CD8-positive, alpha-beta memory T cell (primary cell): ENCODE measurements around the gene AFAP1L1. TPM values are rescaled to one million over a fixed set of nuclear protein-coding genes. Genes with fewer than 3 reads are reported as not detected.
"Not testable (repeated sequence)": the region's sequence is repeated elsewhere in the genome, so short reads cannot be mapped to it uniquely, and the experiment has no call there.

ENCODE experiments used
- CTCF ChIA-PET: fragments of 350-600 bp; sonication (Branson Sonifier 250); formaldehyde crosslinking; loops from one replicate; lab custom pipeline; 2021; ENCODE audit warnings: antibody characterized with exemption; lab: Charles Lee
- POLR2A ChIA-PET: fragments of 350-600 bp; sonication (Branson Sonifier 250); formaldehyde crosslinking; loops from one replicate; lab custom pipeline; 2021; ENCODE audit warnings: antibody characterized with exemption; lab: Charles Lee
- DNase-seq, 5 donors: peaks; one replicate each; pipeline versions ENCODE4 v3.0.0 to v3.0.0-alpha.2; 2020 to 2022; ENCODE audit warnings: mixed read lengths in 1 of 5
- H3K27ac ChIP-seq: one replicate; pipeline ENCODE4 v1.7.0; 2013; ENCODE audit warnings: low read depth, mild to moderate bottlenecking, low read length, moderate library complexity
- H3K27me3 ChIP-seq: 2 replicates; pipeline ENCODE4 v1.7.0; 2013; ENCODE audit warnings: low read length, mild to moderate bottlenecking; ENCODE audit not compliant: insufficient read depth, poor library complexity, severe bottlenecking
- H3K36me3 ChIP-seq: 2 replicates; pipeline ENCODE4 v1.7.0; 2013; ENCODE audit warnings: mild to moderate bottlenecking, low read length, moderate library complexity; ENCODE audit not compliant: insufficient read depth
- H3K4me1 ChIP-seq: 2 replicates; pipeline ENCODE4 v1.7.0; 2013; ENCODE audit warnings: mild to moderate bottlenecking, low read length, moderate library complexity; ENCODE audit not compliant: insufficient read depth
- H3K4me3 ChIP-seq: 2 replicates; pipeline ENCODE4 v1.7.0; 2013; ENCODE audit warnings: mild to moderate bottlenecking, low read length
- H3K9me3 ChIP-seq: 2 replicates; pipeline ENCODE4 v1.7.0; 2013; ENCODE audit warnings: mild to moderate bottlenecking, low read length
- H3K27ac Mint-ChIP-seq, 8 donors: one replicate each; pipeline ENCODE4 v1.8.0; 2020 to 2021; ENCODE audit warnings: mixed read lengths in 8 of 8, mild to moderate bottlenecking in 6 of 8, inconsistent platforms in 3 of 8, moderate library complexity in 3 of 8
- H3K27me3 Mint-ChIP-seq, 2 donors: one replicate each; pipeline ENCODE4 v1.8.0; 2020 to 2021; ENCODE audit warnings: mixed read lengths in 2 of 2, mild to moderate bottlenecking in 1 of 2, moderate library complexity in 1 of 2
- H3K36me3 Mint-ChIP-seq, 3 donors: one replicate each; pipeline ENCODE4 v1.8.0; 2020 to 2021; ENCODE audit warnings: mixed read lengths in 3 of 3, inconsistent platforms in 1 of 3, mild to moderate bottlenecking in 1 of 3
- H3K4me1 Mint-ChIP-seq, 3 donors: one replicate each; pipeline ENCODE4 v1.8.0; 2020 to 2021; ENCODE audit warnings: mixed read lengths in 3 of 3, inconsistent platforms in 1 of 3, mild to moderate bottlenecking in 1 of 3
- H3K4me3 Mint-ChIP-seq, 7 donors: one replicate each; pipeline ENCODE4 v1.8.0; 2020 to 2021; ENCODE audit warnings: mixed read lengths in 7 of 7, mild to moderate bottlenecking in 6 of 7, moderate library complexity in 4 of 7, inconsistent platforms in 2 of 7
- H3K9me3 Mint-ChIP-seq, 5 donors: one replicate each; pipeline ENCODE4 v1.8.0; 2020 to 2022; ENCODE audit warnings: mixed read lengths in 5 of 5, mild to moderate bottlenecking in 3 of 5, moderate library complexity in 2 of 5, inconsistent platforms in 1 of 5
- polyA plus RNA-seq: library from polyadenylated mRNA; unstranded; fragments of 300-500 nt; fragmentation: Illumina TruSeq; gene quantifications from one replicate; pipeline ENCODE4 v1.2.3, GENCODE V29; 2021
- total RNA-seq, 2 experiments: library from RNA; stranded (reverse); gene quantifications; one replicate each; pipeline ENCODE4 v1.2.3, GENCODE V29; 2021

AFAP1L1 gene
- total and polyA plus RNA-seq, 3 experiments from 2014 or later, result 0.18 TPM; not detected in 2

DNA sequence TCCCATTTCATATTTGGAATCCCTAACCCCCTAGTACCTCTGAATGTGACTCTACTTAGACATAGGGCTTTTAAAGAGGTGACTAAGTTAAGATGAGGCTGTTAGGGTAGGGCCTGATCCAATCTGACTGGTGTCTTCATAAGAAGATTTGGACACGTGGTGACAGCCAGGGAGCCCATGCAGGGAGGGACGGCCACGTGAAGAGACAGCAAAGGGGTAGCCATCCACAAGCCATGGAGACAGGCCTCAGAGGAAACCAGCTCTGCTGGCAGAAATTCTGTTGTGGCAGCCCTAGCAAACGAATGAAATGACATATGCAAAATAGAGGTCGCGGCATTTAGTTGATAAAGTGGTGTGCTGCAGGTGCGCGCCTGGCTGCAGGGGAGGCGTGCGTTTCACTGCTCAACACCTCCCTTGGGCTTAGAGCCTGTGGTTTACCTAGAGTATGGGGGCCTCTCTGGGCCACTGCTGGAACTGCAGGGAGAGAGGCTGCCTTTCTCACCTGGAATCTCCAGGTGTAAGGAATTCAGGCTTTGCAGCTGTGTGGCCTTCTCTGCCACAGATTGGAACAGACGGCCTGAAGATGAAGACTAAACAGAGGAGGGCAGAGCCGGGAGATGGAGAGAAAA is 7.1 kb upstream of the AFAP1L1 start:
- H3K4me1 ChIP-seq, result no peaks in the 10 kb centered on the region
- H3K36me3 Mint-ChIP-seq, result peaks cover 0 to 9% (median 0%) of the 10 kb centered on the region in 3 donors
- POLR2A ChIA-PET, result no interaction called here

DNA sequence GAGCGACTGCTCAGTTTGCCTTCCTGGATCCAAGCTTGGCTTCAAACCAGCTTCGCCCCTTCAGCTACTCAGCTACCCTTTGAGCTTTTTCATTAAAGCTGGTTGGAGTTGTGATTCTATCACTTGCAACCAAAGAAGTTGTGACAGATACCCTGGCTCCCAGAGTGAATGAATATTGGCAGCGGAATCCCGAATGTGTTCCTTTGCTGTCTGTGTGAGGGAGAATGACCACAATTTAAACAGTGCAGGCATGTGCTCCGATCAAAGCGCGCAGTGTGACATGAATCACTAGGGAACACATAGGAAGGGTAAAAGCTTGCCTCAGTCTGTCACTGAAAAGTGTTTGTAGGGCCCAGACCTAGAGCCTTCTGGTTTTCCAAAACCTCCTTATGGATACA is 6.6 kb upstream of the AFAP1L1 start:
- H3K9me3 Mint-ChIP-seq, result peaks cover 0 to 23% (median 13%) of the 10 kb centered on the region in 5 donors
- H3K4me1 Mint-ChIP-seq, result peaks cover 0 to 8% (median 6%) of the 10 kb centered on the region in 3 donors
- no peak for DNase-seq
- Histone ChIP-seq H3K4me1 (no peaks in the 10 kb centered on the region), H3K27me3 (no peaks in the 10 kb centered on the region), H3K36me3 (no peaks in the 10 kb centered on the region), H3K9me3 (peaks cover 5% of the 10 kb centered on the region), H3K27ac (no peak overlapping the region), H3K4me3 (no peak overlapping the region)
- H3K4me3 Mint-ChIP-seq, result no peak overlapping the region
- no peak overlapping the region for H3K27ac Mint-ChIP-seq
- POLR2A ChIA-PET, result no interaction called here
- H3K27me3 Mint-ChIP-seq, result peaks cover 30 to 33% of the 10 kb centered on the region in 2 donors
- CTCF ChIA-PET, result interaction anchor here (0.7 to 5.3 kb wide), 15 partner anchors 11 to 133 kb away, joined by 3 to 50 read pairs (median 4); partner anchors contain the start of gene ABLIM3
- peaks cover 0 to 9% (median 0%) of the 10 kb centered on the region in 3 donors for H3K36me3 Mint-ChIP-seq

More for the DNA sequence above, 7.1 kb upstream of the AFAP1L1 start:
- Mint-ChIP-seq H3K9me3 (peaks cover 0 to 23% (median 13%) of the 10 kb centered on the region in 5 donors), H3K27ac (no peak overlapping the region), H3K4me3 (peak overlapping the region in 2 of 7 donors; percentile 45 to 57), H3K4me1 (peaks cover 0 to 8% (median 6%) of the 10 kb centered on the region in 3 donors), H3K27me3 (peaks cover 27 to 34% of the 10 kb centered on the region in 2 donors)
- Histone ChIP-seq H3K4me3 (no peak overlapping the region), H3K27me3 (no peaks in the 10 kb centered on the region), H3K9me3 (peaks cover 5% of the 10 kb centered on the region), H3K27ac (no peak overlapping the region), H3K36me3 (no peaks in the 10 kb centered on the region)
- CTCF ChIA-PET, result interaction anchor here (0.7 to 5.3 kb wide), 15 partner anchors 10 to 133 kb away, joined by 3 to 50 read pairs (median 4); partner anchors contain the start of gene ABLIM3
- DNase-seq, result peak; percentile 19 to 70 (median 49)

DNA sequence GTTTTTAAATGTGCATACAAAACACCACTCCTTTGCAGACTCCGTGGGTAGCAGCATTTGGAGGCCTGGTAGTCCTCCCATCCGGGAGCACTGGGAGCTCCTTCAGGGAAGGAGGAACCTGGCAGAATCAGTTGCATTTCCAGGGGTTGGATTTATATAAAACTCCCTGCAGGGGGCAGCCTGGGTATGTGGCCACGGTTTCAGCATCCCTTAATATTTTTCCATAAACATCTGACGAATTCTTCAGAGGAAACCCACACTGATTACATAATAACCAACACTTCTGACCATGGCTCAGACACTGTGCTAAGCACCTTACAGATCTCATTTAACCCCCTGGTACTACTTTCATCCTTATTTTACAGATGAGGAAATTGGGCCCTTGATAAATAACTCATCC is 6.1 kb upstream of the AFAP1L1 start:
- Mint-ChIP-seq H3K4me1 (peaks cover 0 to 8% (median 6%) of the 10 kb centered on the region in 3 donors), H3K9me3 (peaks cover 0 to 23% (median 13%) of the 10 kb centered on the region in 5 donors), H3K27me3 (peaks cover 30 to 31% of the 10 kb centered on the region in 2 donors), H3K27ac (no peak overlapping the region), H3K4me3 (no peak overlapping the region), H3K36me3 (peaks cover 0 to 9% (median 0%) of the 10 kb centered on the region in 3 donors)
- CTCF ChIA-PET, result interaction anchor here (0.7 to 5.3 kb wide), 12 partner anchors 11 to 134 kb away, joined by 3 to 50 read pairs (median 4); partner anchors contain the start of gene ABLIM3
- POLR2A ChIA-PET, result no interaction called here
- H3K9me3 ChIP-seq, result peaks cover 5% of the 10 kb centered on the region
- no peaks in the 10 kb centered on the region for H3K27me3 ChIP-seq
- no peak overlapping the region for H3K27ac ChIP-seq
- DNase-seq, result no peak
- no peaks in the 10 kb centered on the region for H3K4me1 ChIP-seq
- H3K36me3 ChIP-seq, result no peaks in the 10 kb centered on the region
- H3K4me3 ChIP-seq, result no peak overlapping the region

DNA sequence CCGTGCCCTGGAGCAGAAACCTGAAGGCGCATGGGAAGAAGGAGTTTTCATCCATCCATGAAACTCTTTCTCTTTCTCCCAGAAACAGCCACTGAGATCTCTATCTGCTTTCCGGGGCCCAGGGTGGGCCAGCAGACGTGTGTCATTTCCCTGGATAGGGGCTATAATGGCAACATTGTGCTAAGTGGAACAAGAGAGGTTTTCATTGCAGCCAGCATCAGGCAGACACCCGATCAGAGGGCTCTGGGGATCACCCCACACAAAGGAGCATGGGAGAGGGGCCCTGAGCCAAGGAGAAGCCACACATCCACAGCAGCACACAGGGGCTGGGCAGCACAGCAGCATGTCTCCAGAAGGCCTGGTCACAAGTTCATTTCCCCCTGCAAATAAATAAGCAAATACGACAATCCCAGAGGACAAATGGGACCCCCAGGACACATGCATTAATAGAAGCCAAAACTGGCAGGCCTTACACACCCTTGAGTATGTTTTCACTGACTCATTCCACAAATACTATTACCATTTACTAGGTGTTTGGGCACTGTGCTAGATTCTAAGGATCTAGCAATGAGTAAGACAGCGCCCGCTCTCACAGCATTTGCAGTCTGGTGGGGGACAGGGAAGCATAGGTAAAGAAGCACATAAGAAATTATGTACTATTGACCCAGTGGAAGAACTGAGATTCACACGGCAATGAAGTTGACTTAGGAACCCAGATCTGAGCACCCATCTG is 4.3 kb upstream of the AFAP1L1 start:
- H3K4me1 Mint-ChIP-seq, result peaks cover 10 to 15% (median 12%) of the 10 kb centered on the region in 3 donors
- peaks cover 0 to 9% (median 0%) of the 10 kb centered on the region in 3 donors for H3K36me3 Mint-ChIP-seq
- peaks cover 5% of the 10 kb centered on the region for H3K9me3 ChIP-seq
- peaks cover 0 to 23% (median 13%) of the 10 kb centered on the region in 5 donors for H3K9me3 Mint-ChIP-seq
- no peak overlapping the region for H3K4me3 ChIP-seq
- no peaks in the 10 kb centered on the region for H3K36me3 ChIP-seq
- no peak overlapping the region for H3K27ac ChIP-seq
- POLR2A ChIA-PET, result no interaction called here
- peaks cover 4% of the 10 kb centered on the region for H3K27me3 ChIP-seq
- CTCF ChIA-PET, result interaction anchor here (0.9 to 5.3 kb wide), 3 partner anchors 125 to 131 kb away, joined by 3 to 50 read pairs (median 18); partner anchors contain the start of gene ABLIM3
- H3K27ac Mint-ChIP-seq, result no peak overlapping the region
- H3K27me3 Mint-ChIP-seq, result peaks cover 35 to 37% of the 10 kb centered on the region in 2 donors
- DNase-seq, result no peak
- H3K4me3 Mint-ChIP-seq, result no peak overlapping the region
- H3K4me1 ChIP-seq, result no peaks in the 10 kb centered on the region

DNA sequence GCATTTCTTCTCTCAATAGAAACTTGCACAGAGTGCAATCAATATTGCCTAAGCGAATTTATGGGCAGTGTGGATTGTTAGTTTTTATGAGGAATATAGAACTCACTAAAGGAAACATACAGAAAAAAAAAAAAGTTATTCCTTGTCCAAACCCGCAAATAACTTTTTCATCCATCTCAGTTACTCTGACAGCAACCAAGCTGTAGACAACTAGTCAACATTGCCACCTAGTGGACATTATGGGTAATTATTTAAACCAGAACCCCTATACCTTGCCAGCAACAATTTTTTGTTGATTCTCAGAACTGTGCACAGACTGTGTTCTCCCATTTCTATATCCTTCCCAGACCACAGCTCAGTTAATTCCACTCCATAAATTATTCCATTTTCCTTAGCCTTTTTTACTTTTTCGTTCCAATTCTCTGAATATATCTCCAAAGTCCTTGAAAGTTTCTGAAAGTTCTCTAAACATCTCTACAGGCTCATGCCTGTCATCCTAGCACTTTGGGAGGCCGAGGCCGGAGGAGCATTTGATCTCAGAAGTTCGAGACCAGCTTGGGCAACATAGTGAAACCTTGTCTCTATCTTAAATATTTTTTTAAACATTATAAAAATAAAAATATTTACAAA is 2.6 kb upstream of the AFAP1L1 start:
- Mint-ChIP-seq H3K27me3 (peaks cover 49 to 51% of the 10 kb centered on the region in 2 donors), H3K4me1 (peaks cover 10 to 16% (median 12%) of the 10 kb centered on the region in 3 donors), H3K36me3 (peaks cover 0 to 9% (median 0%) of the 10 kb centered on the region in 3 donors), H3K4me3 (no peak overlapping the region), H3K27ac (no peak overlapping the region), H3K9me3 (peaks cover 0 to 23% (median 13%) of the 10 kb centered on the region in 5 donors)
- Histone ChIP-seq H3K9me3 (peaks cover 5% of the 10 kb centered on the region), H3K27me3 (peaks cover 5% of the 10 kb centered on the region), H3K27ac (no peak overlapping the region), H3K4me3 (no peak overlapping the region), H3K4me1 (no peaks in the 10 kb centered on the region), H3K36me3 (no peaks in the 10 kb centered on the region)
- POLR2A ChIA-PET, result no interaction called here
- CTCF ChIA-PET, result interaction anchor here (0.8 to 3.0 kb wide), 10 partner anchors 11 to 418 kb away, joined by 3 to 18 read pairs (median 4); partner anchors contain the start of gene ABLIM3
- DNase-seq, result peak in 2 of 5 donors; percentile 23 to 58

DNA sequence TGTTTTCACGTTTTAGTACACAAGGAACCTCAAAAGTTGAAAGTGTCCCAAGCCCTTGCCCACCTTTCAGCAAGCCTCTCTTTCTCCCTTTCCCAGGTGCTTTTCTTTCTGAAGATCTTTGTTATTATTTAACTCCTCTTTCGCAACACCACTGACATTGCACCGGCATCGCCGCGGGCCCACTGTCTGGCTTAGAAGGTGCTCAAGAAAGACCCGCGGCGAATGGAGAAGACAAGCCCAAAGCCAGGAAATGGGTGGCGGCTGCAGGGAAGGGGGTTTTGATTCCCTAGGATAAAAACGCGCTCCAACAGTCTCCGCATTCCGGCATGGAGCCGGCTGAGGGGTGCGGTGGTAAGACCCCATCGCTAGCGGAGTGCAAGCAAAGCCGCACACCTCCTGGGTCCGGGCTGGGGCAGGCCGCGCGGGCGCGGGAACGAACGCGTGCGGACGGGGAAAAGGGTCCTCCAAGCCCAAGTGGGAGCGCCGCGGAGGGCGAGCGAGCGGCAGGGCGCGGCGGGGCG is 404 bp upstream of the AFAP1L1 start:
- H3K36me3 ChIP-seq, result no peaks in the 10 kb centered on the region
- no peak for DNase-seq
- peaks cover 47 to 64% of the 10 kb centered on the region in 2 donors for H3K27me3 Mint-ChIP-seq
- peaks cover 0 to 23% (median 13%) of the 10 kb centered on the region in 5 donors for H3K9me3 Mint-ChIP-seq
- no peaks in the 10 kb centered on the region for H3K4me1 ChIP-seq
- peaks cover 7 to 10% (median 7%) of the 10 kb centered on the region in 3 donors for H3K4me1 Mint-ChIP-seq
- peak overlapping the region in 5 of 7 donors; percentile 38 to 59 (median 54) for H3K4me3 Mint-ChIP-seq
- no peak overlapping the region for H3K27ac ChIP-seq
- ChIA-PET CTCF (no interaction called here), POLR2A (no interaction called here)
- no peak overlapping the region for H3K4me3 ChIP-seq
- H3K9me3 ChIP-seq, result peaks cover 5% of the 10 kb centered on the region
- H3K27ac Mint-ChIP-seq, result no peak overlapping the region
- peaks cover 5% of the 10 kb centered on the region for H3K27me3 ChIP-seq
- peaks cover 0 to 9% (median 0%) of the 10 kb centered on the region in 3 donors for H3K36me3 Mint-ChIP-seq

DNA sequence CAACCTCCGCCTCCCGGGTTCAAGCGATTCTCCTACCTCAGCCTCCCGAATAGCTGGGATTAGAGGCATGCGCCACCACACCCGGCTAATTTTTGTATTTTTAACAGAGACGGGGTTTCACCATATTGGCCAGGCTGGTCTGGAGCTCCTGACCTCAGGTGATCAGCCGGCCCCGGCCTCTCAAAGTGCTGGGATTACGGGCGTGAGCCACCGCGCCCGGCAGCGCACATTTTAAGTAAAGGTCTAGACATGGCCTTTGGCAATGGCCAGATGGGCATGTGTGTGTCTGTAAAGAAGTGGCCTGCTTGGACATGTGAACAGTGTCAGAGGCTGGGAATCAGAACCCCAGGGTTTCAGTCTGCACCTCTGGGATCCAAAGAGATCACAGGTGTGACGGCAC is 1.1 kb downstream of the AFAP1L1 start:
- H3K4me3 Mint-ChIP-seq, result peak overlapping the region in 3 of 7 donors; percentile 29 to 83 (median 80)
- not testable (repeated sequence) for H3K27me3 ChIP-seq

More for the DNA sequence above, 1.1 kb downstream of the AFAP1L1 start:
- POLR2A ChIA-PET, H3K36me3 Mint-ChIP-seq, DNase-seq, H3K27ac ChIP-seq, H3K9me3 ChIP-seq, CTCF ChIA-PET, H3K27ac Mint-ChIP-seq, H3K4me1 ChIP-seq, H3K4me3 ChIP-seq, H3K36me3 ChIP-seq: not testable (repeated sequence)
- H3K27me3 Mint-ChIP-seq, result peaks cover 45 to 63% of the 10 kb centered on the region in 2 donors
- H3K4me1 Mint-ChIP-seq, result peaks cover 7 to 10% (median 7%) of the 10 kb centered on the region in 3 donors
- peaks cover 0 to 15% (median 13%) of the 10 kb centered on the region in 5 donors for H3K9me3 Mint-ChIP-seq
